ENCODE data around the gene SMARCC1. TPM values are rescaled to one million over a fixed set of nuclear protein-coding genes. Genes with fewer than 3 reads are reported as not detected.

Gene SMARCC1
- total RNA-seq, 1 experiment from 2014 or later: 84.2 TPM

GRCh38 chr3:47692158-47692557 lies 89.5 kb downstream of the SMARCC1 start:
- no peak for ATAC-seq
- Histone ChIP-seq H3K9me3 (ENCODE audit: control insufficient read depth, insufficient read depth, low read depth, low read length) (no peaks in the 10 kb centered on the region), H3K4me1 (ENCODE audit: control insufficient read depth, insufficient read depth, low read length) (no peaks in the 10 kb centered on the region), H3K27ac (ENCODE audit: low read length) (no peak overlapping the region), H3K4me3 (ENCODE audit: low read depth in 2 of 2, low read length in 2 of 2) (no peak overlapping the region), H3K27me3 (ENCODE audit: control insufficient read depth, insufficient read depth, low read length) (no peaks in the 10 kb centered on the region), H3K36me3 (ENCODE audit: control insufficient read depth, insufficient read depth, low read length) (peaks cover 18% of the 10 kb centered on the region)
- DNase-seq (ENCODE audit: low read depth, low spot score): no peak
- no TSS peak for BruUV-seq (replicated peaks)
- in situ Hi-C loops (cut with HindIII; ENCODE audit: low pct_unique_long_range_greater_than_20kb, low sequenced_read_pairs) (no loop called here), intact Hi-C loops (cut with micrococcal nuclease; ENCODE audit: unreplicated experiment) (no loop called here)
- TF ChIP-seq SIN3A (IDR thresholded peaks at IDR 0.05; ENCODE audit: borderline replicate concordance, insufficient read depth, low read depth, low read length): no peak
- TF ChIP-seq POLR2AphosphoS5 (IDR thresholded peaks at IDR 0.05; ENCODE audit: low read depth, low read length): no peak
- TF ChIP-seq TCF7L2 (IDR thresholded peaks at IDR 0.05; ENCODE audit: low read depth, low read length): no peak
- ChIA-PET CTCF (no interaction called here), POLR2A (no interaction called here)

GRCh38 chr3:47688488-47688887 lies 93.2 kb downstream of the SMARCC1 start:
- no TSS peak for BruUV-seq (replicated peaks)
- Histone ChIP-seq H3K4me3 (ENCODE audit: low read depth in 2 of 2, low read length in 2 of 2) (no peak overlapping the region), H3K4me1 (ENCODE audit: control insufficient read depth, insufficient read depth, low read length) (no peaks in the 10 kb centered on the region), H3K27ac (ENCODE audit: low read length) (no peak overlapping the region), H3K36me3 (ENCODE audit: control insufficient read depth, insufficient read depth, low read length) (peaks cover 33% of the 10 kb centered on the region), H3K9me3 (ENCODE audit: control insufficient read depth, insufficient read depth, low read depth, low read length) (no peaks in the 10 kb centered on the region), H3K27me3 (ENCODE audit: control insufficient read depth, insufficient read depth, low read length) (no peaks in the 10 kb centered on the region)
- no peak for DNase-seq (ENCODE audit: low read depth, low spot score)
- in situ Hi-C loops (cut with HindIII; ENCODE audit: low pct_unique_long_range_greater_than_20kb, low sequenced_read_pairs) (no loop called here), intact Hi-C loops (cut with micrococcal nuclease; ENCODE audit: unreplicated experiment) (no loop called here)
- TF ChIP-seq CTCF (IDR thresholded peaks at IDR 0.05): no peak
- CTCF ChIA-PET: no interaction called here
- POLR2A ChIA-PET: no interaction called here
- ATAC-seq: no peak

- DNase-seq (ENCODE audit: low read depth, low spot score) (no peak), ATAC-seq (no peak)
- POLR2A ChIA-PET: no interaction called here
- H3K27me3 ChIP-seq (ENCODE audit: control insufficient read depth, insufficient read depth, low read length): no peaks in the 10 kb centered on the region
- TF ChIP-seq TCF7L2 (IDR thresholded peaks at IDR 0.05; ENCODE audit: low read depth, low read length): no peak
- no peak for TF ChIP-seq REST (IDR thresholded peaks at IDR 0.05; ENCODE audit: insufficient read depth in 1 of 2, low read depth in 2 of 2, low read length in 1 of 2)
- TF ChIP-seq SIN3A (IDR thresholded peaks at IDR 0.05; ENCODE audit: borderline replicate concordance, insufficient read depth, low read depth, low read length): no peak
- no peak for TF ChIP-seq POLR2AphosphoS5 (IDR thresholded peaks at IDR 0.05; ENCODE audit: low read depth, low read length)
- TF ChIP-seq CTCF (IDR thresholded peaks at IDR 0.05): no peak
- intact Hi-C loops (cut with micrococcal nuclease; ENCODE audit: unreplicated experiment): no loop called here
- H3K4me1 ChIP-seq (ENCODE audit: control insufficient read depth, insufficient read depth, low read length): no peaks in the 10 kb centered on the region
- H3K36me3 ChIP-seq (ENCODE audit: control insufficient read depth, insufficient read depth, low read length): peaks cover 29% of the 10 kb centered on the region
- no peak overlapping the region for H3K4me3 ChIP-seq (ENCODE audit: low read depth in 2 of 2, low read length in 2 of 2)
- no TSS peak for BruUV-seq (replicated peaks)
- CTCF ChIA-PET: no interaction called here
- no peaks in the 10 kb centered on the region for H3K9me3 ChIP-seq (ENCODE audit: control insufficient read depth, insufficient read depth, low read depth, low read length)
- in situ Hi-C loops (cut with HindIII; ENCODE audit: low pct_unique_long_range_greater_than_20kb, low sequenced_read_pairs): no loop called here
- H3K27ac ChIP-seq (ENCODE audit: low read length): no peak overlapping the region
These were observed 96.7 kb downstream of the SMARCC1 start for GRCh38 chr3:47685037-47685436.

Measured in Panc1 (cell line).